T follicular helper cell (primary cell): ENCODE results near the gene FAF1.

Experiments
- DNase-seq: peaks from one replicate; pipeline ENCODE4 v3.0.0-alpha.2; 2020; ENCODE audit warnings: low read depth

The FAF1 gene

GRCh38 chr1:50490640-50491039, 469.4 kb downstream of the FAF1 start:
- DNase-seq: no peak

GRCh38 chr1:50488876-50489275, 471.2 kb downstream of the FAF1 start:
- DNase-seq: no peak

- DNase-seq: no peak
Measured at GRCh38 chr1:50488356-50488755, 471.7 kb downstream of the FAF1 start.

- no peak for DNase-seq
Measured at GRCh38 chr1:50487725-50488124, 472.3 kb downstream of the FAF1 start.

GRCh38 chr1:50481142-50481736, 478.8 kb downstream of the FAF1 start:
- DNase-seq: no peak

- no peak for DNase-seq
Measured at GRCh38 chr1:50476800-50477199, 483.3 kb downstream of the FAF1 start.

- no peak for DNase-seq
Measured at GRCh38 chr1:50474859-50475809, 484.9 kb downstream of the FAF1 start.

GRCh38 chr1:50473513-50473912, 486.6 kb downstream of the FAF1 start:
- DNase-seq: no peak

- no peak for DNase-seq
Measured at GRCh38 chr1:50471967-50472366, 488.1 kb downstream of the FAF1 start.

GRCh38 chr1:50462964-50463363, 497.1 kb downstream of the FAF1 start:
- DNase-seq: no peak

GRCh38 chr1:50458507-50458906, 501.6 kb downstream of the FAF1 start:
- DNase-seq: no peak

GRCh38 chr1:50454911-50455310, 505.2 kb downstream of the FAF1 start:
- DNase-seq: no peak

- DNase-seq: no peak
Measured at GRCh38 chr1:50453266-50453665, 506.8 kb downstream of the FAF1 start.

- DNase-seq: no peak
Measured at GRCh38 chr1:50452700-50453099, 507.4 kb downstream of the FAF1 start.

- no peak for DNase-seq
Measured at GRCh38 chr1:50450861-50451653, 509.0 kb downstream of the FAF1 start.

- DNase-seq: no peak
Measured at GRCh38 chr1:50447961-50448360, 512.1 kb downstream of the FAF1 start.

- no peak for DNase-seq
Measured at GRCh38 chr1:50441183-50441582, 518.9 kb downstream of the FAF1 start.

GRCh38 chr1:50438945-50439344, 521.1 kb downstream of the FAF1 start:
- no peak for DNase-seq

GRCh38 chr1:50436489-50436888, 523.6 kb downstream of the FAF1 start:
- DNase-seq: no peak

GRCh38 chr1:50430010-50430405, 530.1 kb downstream of the FAF1 start:
- DNase-seq: no peak

- DNase-seq: no peak
Measured at GRCh38 chr1:50427818-50428779, 532.0 kb downstream of the FAF1 start.
